ENCODE measurements around the gene PXT1.
"Not testable (repeated sequence)": the region's sequence is repeated elsewhere in the genome, so short reads cannot be mapped to it uniquely, and the experiment has no call there.

The PXT1 gene

GRCh38 chr6:36443471-36444428 lies 1.1 kb upstream of the PXT1 start:
- no peak for DNase-seq

- DNase-seq: no peak
These were observed 467 bp downstream of the PXT1 start for GRCh38 chr6:36442103-36442670.

- DNase-seq: peak; percentile 59
These were observed 1.3 kb downstream of the PXT1 start for GRCh38 chr6:36441307-36441894.

GRCh38 chr6:36436466-36436865 lies 6.2 kb downstream of the PXT1 start:
- no peak for DNase-seq

- no peak for DNase-seq
These were observed 10.4 kb downstream of the PXT1 start for GRCh38 chr6:36432151-36432671.

- no peak for DNase-seq
These were observed 11.5 kb downstream of the PXT1 start for GRCh38 chr6:36431197-36431596.

- no peak for DNase-seq
These were observed 12.3 kb downstream of the PXT1 start for GRCh38 chr6:36430351-36430750.

GRCh38 chr6:36428911-36429310 lies 13.7 kb downstream of the PXT1 start:
- no peak for DNase-seq

GRCh38 chr6:36426622-36427021 lies 16.0 kb downstream of the PXT1 start:
- no peak for DNase-seq

GRCh38 chr6:36423101-36423824 lies 19.4 kb downstream of the PXT1 start:
- peak; percentile 90 for DNase-seq

GRCh38 chr6:36422714-36423100 lies 19.9 kb downstream of the PXT1 start:
- DNase-seq: no peak

GRCh38 chr6:36419310-36419709 lies 23.3 kb downstream of the PXT1 start:
- no peak for DNase-seq

GRCh38 chr6:36418558-36418957 lies 24.1 kb downstream of the PXT1 start:
- DNase-seq: no peak

GRCh38 chr6:36414481-36414880 lies 28.2 kb downstream of the PXT1 start:
- no peak for DNase-seq

- no peak for DNase-seq
These were observed 28.9 kb downstream of the PXT1 start for GRCh38 chr6:36413489-36414480.

- not testable (repeated sequence) for DNase-seq
These were observed 32.9 kb downstream of the PXT1 start for GRCh38 chr6:36409718-36410117.

- DNase-seq: no peak
These were observed 38.5 kb downstream of the PXT1 start for GRCh38 chr6:36404164-36404563.

GRCh38 chr6:36402481-36402880 lies 40.2 kb downstream of the PXT1 start:
- DNase-seq: no peak

GRCh38 chr6:36399970-36400369 lies 42.7 kb downstream of the PXT1 start:
- DNase-seq: no peak

- no peak for DNase-seq
These were observed 50.0 kb downstream of the PXT1 start for GRCh38 chr6:36392621-36393020.

GRCh38 chr6:36389353-36389752 lies 53.3 kb downstream of the PXT1 start:
- no peak for DNase-seq

Data from NCI-H2107 (cell line).